ENCODE measurements around the gene ABCA4. TPM values are rescaled to one million over a fixed set of nuclear protein-coding genes. Genes with fewer than 3 reads are reported as not detected.
A peak's percentile ranks its signal among the peaks of the same experiment; 100 is the strongest.

Gene ABCA4
- total and polyA plus RNA-seq, 7 experiments from 2014 or later: not detected

DNA sequence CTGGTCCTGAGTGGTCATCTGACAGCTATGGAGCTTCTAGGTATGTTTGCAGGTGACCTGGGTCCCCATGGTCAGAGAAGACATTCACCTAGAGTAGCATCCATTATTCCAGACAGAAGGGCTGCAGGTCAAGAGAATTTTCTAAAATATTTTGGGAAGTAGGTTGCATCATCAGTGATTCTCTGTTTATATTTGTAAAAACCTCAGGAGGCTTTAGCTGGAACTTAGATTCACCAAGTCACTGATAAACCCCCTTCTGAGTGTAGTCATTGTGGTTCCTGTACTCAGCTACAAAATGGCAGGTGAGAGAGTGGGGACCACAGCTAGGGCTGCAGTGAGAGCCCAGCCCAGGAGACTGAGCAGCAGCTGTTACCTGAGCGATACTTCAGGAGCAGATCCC lies 78.6 kb downstream of the ABCA4 start:
- no peak overlapping the region for H3K4me3 Mint-ChIP-seq
- intact Hi-C loops (cut with micrococcal nuclease): no loop called here
- H3K9me3 Mint-ChIP-seq: no peaks in the 10 kb centered on the region
- H3K4me1 Mint-ChIP-seq: peaks cover 0 to 13% (median 5%) of the 10 kb centered on the region in 7 donors
- Histone ChIP-seq H3K4me1 (ENCODE audit: control insufficient read depth in 2 of 2, insufficient read depth in 2 of 2, low read length in 2 of 2) (no peaks in the 10 kb centered on the region), H3K27ac (ENCODE audit: low read depth, low read length) (no peak overlapping the region), H3K9me3 (ENCODE audit: control insufficient read depth in 2 of 3, low read length in 3 of 3) (no peaks in the 10 kb centered on the region), H3K36me3 (ENCODE audit: control insufficient read depth in 2 of 3, insufficient read depth in 3 of 3, low read length in 3 of 3) (no peaks in the 10 kb centered on the region), H3K4me3 (ENCODE audit: low read length) (no peak overlapping the region), H3K27me3 (ENCODE audit: control insufficient read depth in 2 of 2, insufficient read depth in 2 of 2, low read length in 2 of 2) (no peaks in the 10 kb centered on the region)
- no peak for ATAC-seq
- H3K27ac Mint-ChIP-seq: no peak overlapping the region
- POLR2A ChIA-PET: no interaction called here
- DNase-seq: no peak
- CTCF ChIA-PET: no interaction called here
- H3K36me3 Mint-ChIP-seq: no peaks in the 10 kb centered on the region
- peaks cover 16 to 41% (median 31%) of the 10 kb centered on the region in 5 donors for H3K27me3 Mint-ChIP-seq

DNA sequence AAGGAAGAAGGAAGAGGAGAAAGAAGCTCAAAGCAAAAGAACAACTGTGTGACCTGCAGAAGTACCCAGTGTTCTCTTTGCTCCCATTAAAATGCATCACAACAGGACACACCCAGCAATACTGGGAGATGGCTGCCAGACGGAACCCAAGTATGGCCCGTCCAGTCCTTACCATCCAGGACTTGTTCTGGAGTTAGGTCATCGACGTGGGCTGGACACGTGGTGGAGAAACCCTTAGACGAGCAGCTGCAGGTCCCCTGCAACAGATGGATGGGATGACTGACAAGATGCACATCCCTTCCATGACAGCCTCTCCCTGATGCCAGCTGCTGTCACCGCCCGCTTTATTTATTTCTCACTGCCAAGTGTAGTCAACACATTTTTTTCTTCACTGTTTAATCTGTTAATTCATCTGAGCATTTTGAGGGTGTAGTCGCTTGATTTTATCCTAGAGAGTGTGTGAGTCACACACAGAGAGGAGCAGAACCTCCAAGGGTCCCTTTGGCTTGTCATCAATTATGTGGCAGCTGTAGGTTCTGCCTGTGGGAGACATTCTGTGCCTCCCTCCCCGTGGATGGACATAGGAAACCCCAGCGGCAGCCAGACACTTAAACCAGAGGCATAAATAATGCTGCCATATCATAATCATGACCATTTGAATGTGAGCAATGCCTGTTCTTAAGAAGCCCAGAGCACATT lies 80.9 kb downstream of the ABCA4 start:
- H3K4me1 Mint-ChIP-seq: peaks cover 0 to 13% (median 0%) of the 10 kb centered on the region in 7 donors
- Histone ChIP-seq H3K9me3 (ENCODE audit: control insufficient read depth in 2 of 3, low read length in 3 of 3) (no peaks in the 10 kb centered on the region), H3K36me3 (ENCODE audit: control insufficient read depth in 2 of 3, insufficient read depth in 3 of 3, low read length in 3 of 3) (no peaks in the 10 kb centered on the region), H3K4me1 (ENCODE audit: control insufficient read depth in 2 of 2, insufficient read depth in 2 of 2, low read length in 2 of 2) (no peaks in the 10 kb centered on the region), H3K27me3 (ENCODE audit: control insufficient read depth in 2 of 2, insufficient read depth in 2 of 2, low read length in 2 of 2) (no peaks in the 10 kb centered on the region), H3K4me3 (ENCODE audit: low read length) (no peak overlapping the region), H3K27ac (ENCODE audit: low read depth, low read length) (no peak overlapping the region)
- ATAC-seq: no peak
- intact Hi-C loops (cut with micrococcal nuclease): loop anchor here in 1 of 2 donors (1.0 kb wide), 3 partner anchors 411 to 766 kb away; no protein-coding TSS in a partner anchor
- DNase-seq: no peak
- no peaks in the 10 kb centered on the region for H3K36me3 Mint-ChIP-seq
- no peak overlapping the region for H3K4me3 Mint-ChIP-seq
- no peaks in the 10 kb centered on the region for H3K9me3 Mint-ChIP-seq
- peaks cover 26 to 49% (median 31%) of the 10 kb centered on the region in 5 donors for H3K27me3 Mint-ChIP-seq
- CTCF ChIA-PET: interaction anchor here (0.6 to 2.5 kb wide), 6 partner anchors 11 to 424 kb away, joined by 3 to 14 read pairs (median 4); no protein-coding TSS in a partner anchor
- peak overlapping the region in 1 of 9 donors; percentile 1 for H3K27ac Mint-ChIP-seq
- POLR2A ChIA-PET: no interaction called here

DNA sequence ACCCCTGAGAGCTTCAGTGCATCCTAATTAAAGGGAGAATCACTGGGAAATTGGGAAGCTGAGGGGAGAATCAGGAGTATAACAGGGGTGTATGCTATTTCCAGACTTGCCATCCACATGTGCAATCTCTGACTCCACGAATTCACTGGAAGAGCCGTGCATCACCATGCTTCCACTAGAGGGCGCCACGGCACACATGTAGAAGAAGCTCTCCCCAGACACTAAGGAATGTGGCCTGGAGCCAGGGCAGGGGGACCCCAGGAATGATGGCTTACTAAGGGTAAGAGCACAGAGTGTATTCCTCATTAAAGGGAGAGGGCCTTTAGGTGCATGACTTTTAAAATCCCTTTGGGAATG lies 81.5 kb downstream of the ABCA4 start:
- H3K27ac ChIP-seq (ENCODE audit: low read depth, low read length): no peak overlapping the region
- H3K27me3 Mint-ChIP-seq: peaks cover 20 to 49% (median 30%) of the 10 kb centered on the region in 5 donors
- peak overlapping the region in 1 of 9 donors; percentile 1 for H3K27ac Mint-ChIP-seq
- DNase-seq (peak in 7 of 9 donors; percentile 10 to 57 (median 29)), ATAC-seq (peak; percentile 37)
- H3K36me3 ChIP-seq (ENCODE audit: control insufficient read depth in 2 of 3, insufficient read depth in 3 of 3, low read length in 3 of 3): no peaks in the 10 kb centered on the region
- no peak overlapping the region for H3K4me3 Mint-ChIP-seq
- H3K9me3 ChIP-seq (ENCODE audit: control insufficient read depth in 2 of 3, low read length in 3 of 3): no peaks in the 10 kb centered on the region
- H3K27me3 ChIP-seq (ENCODE audit: control insufficient read depth in 2 of 2, insufficient read depth in 2 of 2, low read length in 2 of 2): no peaks in the 10 kb centered on the region
- H3K36me3 Mint-ChIP-seq: no peaks in the 10 kb centered on the region
- H3K4me1 ChIP-seq (ENCODE audit: control insufficient read depth in 2 of 2, insufficient read depth in 2 of 2, low read length in 2 of 2): no peaks in the 10 kb centered on the region
- peaks cover 0 to 14% (median 0%) of the 10 kb centered on the region in 7 donors for H3K4me1 Mint-ChIP-seq
- H3K4me3 ChIP-seq (ENCODE audit: low read length): no peak overlapping the region
- intact Hi-C loops (cut with micrococcal nuclease): loop anchor here in 1 of 2 donors (1.0 kb wide), 3 partner anchors 410 to 767 kb away; no protein-coding TSS in a partner anchor
- CTCF ChIA-PET: interaction anchor here (0.6 to 2.5 kb wide), 6 partner anchors 11 to 427 kb away, joined by 3 to 14 read pairs (median 4); no protein-coding TSS in a partner anchor
- H3K9me3 Mint-ChIP-seq: no peaks in the 10 kb centered on the region
- POLR2A ChIA-PET: no interaction called here

DNA sequence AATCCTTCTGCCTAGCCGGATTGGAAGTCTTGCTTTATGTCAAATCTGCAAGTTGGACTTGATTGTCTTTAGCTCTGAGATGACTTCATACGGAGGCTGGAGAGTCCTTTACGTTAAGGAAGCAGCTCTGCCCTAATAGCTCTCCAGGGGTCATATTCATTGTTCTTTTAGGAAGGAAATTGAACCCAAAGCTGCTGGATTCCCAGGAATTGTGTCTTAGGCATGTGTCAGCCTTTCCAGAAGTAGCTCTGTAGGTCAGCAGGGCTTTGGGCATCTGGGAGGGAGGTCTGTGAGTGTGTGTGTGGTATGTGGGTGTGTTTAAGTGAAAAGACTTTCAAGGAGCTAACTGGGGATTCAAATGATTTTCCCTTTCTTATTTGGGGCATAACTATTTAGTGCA lies 82.4 kb downstream of the ABCA4 start:
- H3K4me3 Mint-ChIP-seq: no peak overlapping the region
- intact Hi-C loops (cut with micrococcal nuclease): no loop called here
- Histone ChIP-seq H3K27me3 (ENCODE audit: control insufficient read depth in 2 of 2, insufficient read depth in 2 of 2, low read length in 2 of 2) (no peaks in the 10 kb centered on the region), H3K36me3 (ENCODE audit: control insufficient read depth in 2 of 3, insufficient read depth in 3 of 3, low read length in 3 of 3) (no peaks in the 10 kb centered on the region), H3K9me3 (ENCODE audit: control insufficient read depth in 2 of 3, low read length in 3 of 3) (no peaks in the 10 kb centered on the region), H3K4me3 (ENCODE audit: low read length) (no peak overlapping the region), H3K4me1 (ENCODE audit: control insufficient read depth in 2 of 2, insufficient read depth in 2 of 2, low read length in 2 of 2) (no peaks in the 10 kb centered on the region), H3K27ac (ENCODE audit: low read depth, low read length) (no peak overlapping the region)
- CTCF ChIA-PET: interaction anchor here (1.0 to 2.5 kb wide), 3 partner anchors 13 to 428 kb away, joined by 3 to 14 read pairs (median 9); no protein-coding TSS in a partner anchor
- H3K9me3 Mint-ChIP-seq: no peaks in the 10 kb centered on the region
- POLR2A ChIA-PET: no interaction called here
- DNase-seq (no peak), ATAC-seq (no peak)
- no peak overlapping the region for H3K27ac Mint-ChIP-seq
- peaks cover 0 to 10% (median 0%) of the 10 kb centered on the region in 7 donors for H3K4me1 Mint-ChIP-seq
- no peaks in the 10 kb centered on the region for H3K36me3 Mint-ChIP-seq
- peaks cover 15 to 49% (median 34%) of the 10 kb centered on the region in 5 donors for H3K27me3 Mint-ChIP-seq

DNA sequence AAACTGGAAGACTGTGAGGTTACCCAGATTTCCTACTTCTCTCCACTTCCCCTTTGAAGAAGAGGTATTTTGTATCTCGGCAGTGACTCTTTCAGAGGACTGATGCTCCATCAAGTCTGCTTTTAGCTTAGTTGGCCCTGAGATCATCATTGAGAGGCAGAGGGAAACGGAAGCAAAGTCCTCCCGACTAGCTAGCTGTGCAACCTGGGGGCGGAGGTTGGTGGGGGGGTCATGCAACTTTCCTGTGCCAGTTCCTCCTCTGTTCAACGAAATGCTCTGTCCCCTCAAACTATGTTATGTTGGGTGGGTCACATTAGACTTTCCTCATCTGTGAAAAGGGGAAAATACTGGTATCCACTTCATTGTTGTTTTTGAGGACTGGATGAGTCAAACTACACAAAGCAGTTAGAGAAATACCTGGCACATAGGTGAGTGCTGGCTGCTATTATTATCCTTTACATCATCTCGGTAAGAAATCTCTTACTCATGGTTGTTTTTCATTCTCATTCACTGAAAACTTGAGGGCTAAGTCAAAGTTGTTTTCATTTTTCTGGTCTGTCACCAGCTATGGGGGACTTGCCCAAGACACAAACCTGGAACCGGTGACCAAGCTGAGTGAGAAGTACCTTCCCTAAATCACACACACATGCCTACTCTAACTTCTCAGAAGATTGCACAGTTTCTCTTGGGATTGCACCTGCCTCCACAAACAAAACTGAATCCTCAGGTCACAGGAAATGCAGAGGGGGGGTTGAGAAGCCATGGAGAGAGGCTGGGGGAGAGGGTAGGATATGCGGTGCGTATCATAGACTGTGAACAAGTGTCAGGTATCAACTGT lies 83.3 kb downstream of the ABCA4 start:
- ATAC-seq: no peak
- no peaks in the 10 kb centered on the region for H3K9me3 ChIP-seq (ENCODE audit: control insufficient read depth in 2 of 3, low read length in 3 of 3)
- H3K4me1 ChIP-seq (ENCODE audit: control insufficient read depth in 2 of 2, insufficient read depth in 2 of 2, low read length in 2 of 2): no peaks in the 10 kb centered on the region
- no peaks in the 10 kb centered on the region for H3K36me3 Mint-ChIP-seq
- peaks cover 0 to 10% (median 0%) of the 10 kb centered on the region in 7 donors for H3K4me1 Mint-ChIP-seq
- ChIA-PET CTCF (interaction anchor here (2.5 kb wide), 1 partner anchor 12 kb away, joined by 14 read pairs; no protein-coding TSS in a partner anchor), POLR2A (interaction anchor here (0.6 kb wide), 1 partner anchor 434 kb away, joined by 3 read pairs; no protein-coding TSS in a partner anchor)
- H3K27me3 Mint-ChIP-seq: peaks cover 15 to 47% (median 34%) of the 10 kb centered on the region in 5 donors
- DNase-seq: no peak
- H3K4me3 ChIP-seq (ENCODE audit: low read length): no peak overlapping the region
- no peaks in the 10 kb centered on the region for H3K36me3 ChIP-seq (ENCODE audit: control insufficient read depth in 2 of 3, insufficient read depth in 3 of 3, low read length in 3 of 3)
- H3K27ac Mint-ChIP-seq: peak overlapping the region in 1 of 9 donors; percentile 11
- H3K4me3 Mint-ChIP-seq: no peak overlapping the region
- no peaks in the 10 kb centered on the region for H3K9me3 Mint-ChIP-seq
- intact Hi-C loops (cut with micrococcal nuclease): no loop called here
- H3K27me3 ChIP-seq (ENCODE audit: control insufficient read depth in 2 of 2, insufficient read depth in 2 of 2, low read length in 2 of 2): no peaks in the 10 kb centered on the region
- no peak overlapping the region for H3K27ac ChIP-seq (ENCODE audit: low read depth, low read length)

DNA sequence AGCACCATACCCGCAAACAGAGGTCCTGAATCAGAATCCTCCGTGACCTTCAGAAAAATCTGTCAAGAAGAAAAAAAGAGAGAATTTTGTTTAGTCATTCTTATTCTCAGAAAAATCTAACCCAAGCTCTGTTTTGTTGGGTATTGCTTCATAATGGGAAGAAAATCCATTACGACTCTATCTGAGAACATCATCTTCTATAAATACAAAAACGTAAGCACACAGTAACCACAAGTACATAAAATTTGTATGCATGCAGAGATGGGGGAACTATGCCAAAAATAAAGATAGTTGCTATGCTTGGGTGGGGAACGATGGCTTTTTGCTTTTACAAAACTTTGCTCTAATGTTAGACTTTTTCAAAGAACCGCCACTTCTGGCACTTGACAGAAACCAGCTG lies 84.2 kb downstream of the ABCA4 start:
- peaks cover 0 to 10% (median 0%) of the 10 kb centered on the region in 7 donors for H3K4me1 Mint-ChIP-seq
- no peak overlapping the region for H3K4me3 Mint-ChIP-seq
- Histone ChIP-seq H3K27ac (ENCODE audit: low read depth, low read length) (no peak overlapping the region), H3K9me3 (ENCODE audit: control insufficient read depth in 2 of 3, low read length in 3 of 3) (no peaks in the 10 kb centered on the region), H3K4me3 (ENCODE audit: low read length) (no peak overlapping the region), H3K4me1 (ENCODE audit: control insufficient read depth in 2 of 2, insufficient read depth in 2 of 2, low read length in 2 of 2) (no peaks in the 10 kb centered on the region), H3K36me3 (ENCODE audit: control insufficient read depth in 2 of 3, insufficient read depth in 3 of 3, low read length in 3 of 3) (no peaks in the 10 kb centered on the region), H3K27me3 (ENCODE audit: control insufficient read depth in 2 of 2, insufficient read depth in 2 of 2, low read length in 2 of 2) (no peaks in the 10 kb centered on the region)
- CTCF ChIA-PET: no interaction called here
- DNase-seq (no peak), ATAC-seq (no peak)
- peaks cover 15 to 43% (median 32%) of the 10 kb centered on the region in 5 donors for H3K27me3 Mint-ChIP-seq
- intact Hi-C loops (cut with micrococcal nuclease): no loop called here
- POLR2A ChIA-PET: interaction anchor here (0.6 kb wide), 1 partner anchor 434 kb away, joined by 3 read pairs; no protein-coding TSS in a partner anchor
- H3K27ac Mint-ChIP-seq: peak overlapping the region in 1 of 9 donors; percentile 11
- no peaks in the 10 kb centered on the region for H3K9me3 Mint-ChIP-seq
- no peaks in the 10 kb centered on the region for H3K36me3 Mint-ChIP-seq

All from naive thymus-derived CD4-positive, alpha-beta T cell (primary cell).